CD4-positive, alpha-beta T cell (primary cell): ENCODE measurements around the gene TMEM208. TPM values are rescaled to one million over a fixed set of nuclear protein-coding genes. Genes with fewer than 3 reads are reported as not detected.

Source experiments
- ATAC-seq: fragments of 200-7000 bp; cut with Tn5 transposase; one replicate; pipeline ENCODE4 v1.10.0; 2022; ENCODE audit warnings: mild to moderate bottlenecking; ENCODE audit not compliant: poor library complexity
- CTCF ChIA-PET: fragments of 350-600 bp; sonication (Branson Sonifier 250); formaldehyde crosslinking; loops from one replicate; lab custom pipeline; 2021; ENCODE audit warnings: antibody characterized with exemption, inconsistent platforms; lab: Charles Lee
- POLR2A ChIA-PET: fragments of 350-600 bp; sonication (Branson Sonifier 250); formaldehyde crosslinking; loops from one replicate; lab custom pipeline; 2021; ENCODE audit warnings: antibody characterized with exemption, inconsistent platforms; lab: Charles Lee
- DNase-seq, 14 experiments: peaks; one replicate each; pipeline ENCODE4 v3.0.0-alpha.2; 2013 to 2020; ENCODE audit warnings: mixed read lengths in 2 of 14
- H3K27ac ChIP-seq, 2 donors: one replicate each; pipeline versions ENCODE4 v1.5.1 to v1.7.0; 2013; ENCODE audit warnings: low read length in 2 of 2, low read depth in 1 of 2, mild to moderate bottlenecking in 1 of 2
- H3K27me3 ChIP-seq, 2 experiments: 1 replicate in 1 of 2; 2 replicates in 1 of 2; pipeline versions ENCODE4 v1.6.1 to v1.7.0; 2013; ENCODE audit warnings: low read length in 2 of 2, control low read depth in 1 of 2, mild to moderate bottlenecking in 1 of 2, moderate library complexity in 1 of 2; ENCODE audit not compliant: insufficient read depth in 2 of 2, control insufficient read depth in 1 of 2
- H3K36me3 ChIP-seq: one replicate; pipeline ENCODE4 v1.6.1; 2013; ENCODE audit warnings: low read length, control low read depth; ENCODE audit not compliant: insufficient read depth
- H3K4me1 ChIP-seq: one replicate; pipeline ENCODE4 v1.6.1; 2013; ENCODE audit warnings: low read length, control low read depth; ENCODE audit not compliant: insufficient read depth
- H3K4me3 ChIP-seq: one replicate; pipeline ENCODE4 v1.5.1; 2013; ENCODE audit warnings: mild to moderate bottlenecking, low read length, moderate library complexity
- H3K9me3 ChIP-seq, 2 experiments: 1 replicate in 1 of 2; 2 replicates in 1 of 2; pipeline versions ENCODE4 v1.6.1 to v1.7.0; 2013; ENCODE audit warnings: low read length in 2 of 2, mild to moderate bottlenecking in 2 of 2, control low read depth in 1 of 2, moderate library complexity in 1 of 2; ENCODE audit not compliant: control insufficient read depth in 1 of 2, insufficient read depth in 1 of 2
- H3K27ac Mint-ChIP-seq: one replicate; pipeline ENCODE4 v1.8.0; 2020; ENCODE audit warnings: mixed read lengths
- H3K27me3 Mint-ChIP-seq: one replicate; pipeline ENCODE4 v1.8.0; 2021; ENCODE audit warnings: mixed read lengths
- H3K36me3 Mint-ChIP-seq: one replicate; pipeline ENCODE4 v1.8.0; 2021; ENCODE audit warnings: low read depth, mixed read lengths
- H3K4me1 Mint-ChIP-seq: one replicate; pipeline ENCODE4 v1.8.0; 2021; ENCODE audit warnings: low read depth, mixed read lengths
- H3K4me3 Mint-ChIP-seq: one replicate; pipeline ENCODE4 v1.8.0; 2020; ENCODE audit warnings: mild to moderate bottlenecking, mixed read lengths
- H3K9me3 Mint-ChIP-seq: one replicate; pipeline ENCODE4 v1.8.0; 2020; ENCODE audit warnings: mixed read lengths
- CTCF ChIP-seq: fragments of 200-600 bp; IDR thresholded peaks from one replicate; pipeline ENCODE4 v1.8.0; 2022; ENCODE audit warnings: antibody characterized with exemption, mild to moderate bottlenecking
- intact Hi-C, 2 experiments: fragments of 100-400 bp; cut with DNase I in 1 of 2; cut with micrococcal nuclease in 1 of 2; formaldehyde crosslinking; loops; one replicate each; pipeline versions ENCODE4 v1.15.1 to v1.9.0; 2023 to 2025; cut with DNase I, micrococcal nuclease
- total RNA-seq, 174 experiments: library from RNA in 2 of 174; stranded (reverse) in 2 of 174; gene quantifications; one replicate each; pipeline ENCODE4 v1.2.3 and lab custom pipeline; 2021 to 2026

Gene TMEM208
- total RNA-seq, 2 experiments from 2014 or later, result 35.8 to 37.6 TPM

GRCh38 chr16:67235816-67236562 lies 9.1 kb downstream of the TMEM208 start:
- H3K9me3 Mint-ChIP-seq, result no peaks in the 10 kb centered on the region
- H3K27ac Mint-ChIP-seq, result peak overlapping the region; percentile 88
- peak overlapping the region; percentile 26 for H3K4me3 ChIP-seq
- TF ChIP-seq CTCF, result no peak
- H3K27ac ChIP-seq, result peak overlapping the region in 1 of 2 donors; percentile 55
- POLR2A ChIA-PET, result interaction anchor here (0.6 to 2.1 kb wide), 4 partner anchors 9 to 44 kb away, joined by 3 to 11 read pairs (median 5); partner anchors contain the start of genes E2F4, FHOD1 and TMEM208
- H3K27me3 ChIP-seq, result no peaks in the 10 kb centered on the region
- peak overlapping the region; percentile 62 for H3K4me3 Mint-ChIP-seq
- ATAC-seq (peak; percentile 75), DNase-seq (peak in 11 of 14 experiments; percentile 20 to 87 (median 51))
- H3K27me3 Mint-ChIP-seq, result no peaks in the 10 kb centered on the region
- intact Hi-C loops, result no loop called here
- CTCF ChIA-PET, result interaction anchor here (1.4 to 1.8 kb wide), 2 partner anchors 9 kb away, joined by 4 to 5 read pairs; partner anchors contain the start of gene TMEM208
- H3K4me1 ChIP-seq, result peaks cover 29% of the 10 kb centered on the region
- peaks cover 65% of the 10 kb centered on the region for H3K36me3 ChIP-seq
- H3K9me3 ChIP-seq, result no peaks in the 10 kb centered on the region
- H3K36me3 Mint-ChIP-seq, result peaks cover 57% of the 10 kb centered on the region
- peaks cover 7% of the 10 kb centered on the region for H3K4me1 Mint-ChIP-seq

- Mint-ChIP-seq H3K9me3 (no peaks in the 10 kb centered on the region), H3K36me3 (peaks cover 49% of the 10 kb centered on the region), H3K27me3 (no peaks in the 10 kb centered on the region), H3K4me3 (peak overlapping the region; percentile 62), H3K27ac (peak overlapping the region; percentile 88), H3K4me1 (peaks cover 7% of the 10 kb centered on the region)
- H3K9me3 ChIP-seq, result no peaks in the 10 kb centered on the region
- H3K27me3 ChIP-seq, result no peaks in the 10 kb centered on the region
- ChIA-PET POLR2A (interaction anchor here (1.2 to 2.1 kb wide), 2 partner anchors 10 to 11 kb away, joined by 7 to 11 read pairs; partner anchors contain the start of genes FHOD1 and TMEM208), CTCF (interaction anchor here (1.4 to 1.8 kb wide), 2 partner anchors 8 to 10 kb away, joined by 4 to 5 read pairs; partner anchors contain the start of gene TMEM208)
- peak overlapping the region; percentile 26 for H3K4me3 ChIP-seq
- DNase-seq (peak; percentile 29 to 88 (median 68)), ATAC-seq (peak; percentile 89)
- peaks cover 32% of the 10 kb centered on the region for H3K4me1 ChIP-seq
- intact Hi-C loops, result no loop called here
- H3K36me3 ChIP-seq, result peaks cover 57% of the 10 kb centered on the region
- TF ChIP-seq CTCF, result no peak
- H3K27ac ChIP-seq, result peak overlapping the region in 1 of 2 donors; percentile 45
These were observed 9.8 kb downstream of the TMEM208 start for GRCh38 chr16:67236563-67237395.
